GM23338 (cell line): ENCODE data around the gene CDHR2. TPM values are rescaled to one million over a fixed set of nuclear protein-coding genes. Genes with fewer than 3 reads are reported as not detected.

Experiments
- ATAC-seq: fragments of 200-7000 bp; cut with Tn5 transposase; 3 replicates; pipeline ENCODE4 v1.9.1; 2020
- DNase-seq: peaks from one replicate; pipeline ENCODE4 v3.0.0-alpha.2; 2015; ENCODE audit warnings: low spot score
- H2AFZ ChIP-seq: fragments of 200-600 bp; sonication (generic); 2 replicates; pipeline ENCODE4 v1.8.0; 2016; ENCODE audit warnings: antibody characterized with exemption, mild to moderate bottlenecking, moderate library complexity
- H3F3A ChIP-seq: fragments of 200-600 bp; sonication (generic); replicated peaks from 2 replicates; pipeline ENCODE4 v1.8.0; 2017; ENCODE audit warnings: antibody characterized with exemption, mixed run types, low read depth
- H3K27ac ChIP-seq: fragments of 200-600 bp; sonication (generic); 2 replicates; pipeline ENCODE4 v1.6.1; 2016; ENCODE audit warnings: low read depth
- H3K27me3 ChIP-seq: fragments of 200-600 bp; sonication (generic); 2 replicates; pipeline ENCODE4 v1.8.0; 2016; ENCODE audit warnings: mild to moderate bottlenecking, mixed run types, moderate library complexity; ENCODE audit not compliant: insufficient read depth
- H3K36me3 ChIP-seq: fragments of 200-600 bp; sonication (generic); 2 replicates; pipeline ENCODE4 v1.8.0; 2016; ENCODE audit warnings: mild to moderate bottlenecking; ENCODE audit not compliant: insufficient read depth
- H3K4me1 ChIP-seq: fragments of 200-600 bp; sonication (generic); 2 replicates; pipeline ENCODE4 v1.8.0; 2016; ENCODE audit warnings: mild to moderate bottlenecking, moderate library complexity; ENCODE audit not compliant: insufficient read depth
- H3K4me2 ChIP-seq: fragments of 200-600 bp; sonication (generic); 2 replicates; pipeline ENCODE4 v1.7.1; 2017; ENCODE audit warnings: mixed run types
- H3K4me3 ChIP-seq: fragments of 200-600 bp; sonication (generic); 2 replicates; pipeline ENCODE4 v1.6.1; 2016; ENCODE audit warnings: mixed run types
- H3K79me2 ChIP-seq: fragments of 200-600 bp; sonication (generic); replicated peaks from 2 replicates; pipeline ENCODE4 v1.8.0; 2017; ENCODE audit warnings: mild to moderate bottlenecking; ENCODE audit not compliant: insufficient read depth
- H3K9me2 ChIP-seq: fragments of 200-600 bp; sonication (generic); 2 replicates; pipeline ENCODE4 v1.8.0; 2017; ENCODE audit not compliant: insufficient read depth
- H4K20me1 ChIP-seq: fragments of 200-600 bp; sonication (generic); replicated peaks from 2 replicates; pipeline ENCODE4 v1.8.0; 2017; ENCODE audit warnings: mild to moderate bottlenecking; ENCODE audit not compliant: insufficient read depth
- H3K27ac Mint-ChIP-seq: 2 replicates; pipeline ENCODE4 v1.8.0; 2020; ENCODE audit warnings: inconsistent platforms, mild to moderate bottlenecking, moderate library complexity, mixed read lengths
- H3K27me3 Mint-ChIP-seq: 3 replicates; pipeline ENCODE4 v1.8.0; 2022; ENCODE audit warnings: low read depth, mild to moderate bottlenecking, moderate library complexity, mixed read lengths, inconsistent platforms; ENCODE audit not compliant: insufficient read depth, poor library complexity
- H3K36me3 Mint-ChIP-seq: 3 replicates; pipeline ENCODE4 v1.8.0; 2021; ENCODE audit warnings: low read depth, mild to moderate bottlenecking, inconsistent platforms, moderate library complexity, mixed read lengths
- H3K4me1 Mint-ChIP-seq: 3 replicates; pipeline ENCODE4 v1.8.0; 2020; ENCODE audit warnings: mild to moderate bottlenecking, inconsistent platforms, mixed read lengths
- H3K4me3 Mint-ChIP-seq: 3 replicates; pipeline ENCODE4 v1.8.0; 2021; ENCODE audit warnings: moderate library complexity, mild to moderate bottlenecking, inconsistent platforms, mixed read lengths
- H3K9me3 Mint-ChIP-seq: 3 replicates; pipeline ENCODE4 v1.8.0; 2020; ENCODE audit warnings: moderate library complexity, mild to moderate bottlenecking, inconsistent platforms, mixed read lengths
- CREB1 ChIP-seq: fragments of 250-450 bp; sonication (Bioruptor Pico); IDR thresholded peaks from 2 replicates; pipeline ENCODE4 v1.5.0; 2020; ENCODE audit warnings: low read depth, mild to moderate bottlenecking, moderate library complexity
- CTCF ChIP-seq, 2 experiments: fragments of 200-600 bp in 1 of 2; sonication (generic) in 1 of 2; conservative IDR thresholded peaks; 2 replicates each; pipeline versions ENCODE4 v1.5.1 to v1.6.1; 2016 to 2017; ENCODE audit warnings: antibody characterized with exemption in 2 of 2, low read depth in 2 of 2, mild to moderate bottlenecking in 2 of 2, moderate library complexity in 1 of 2
- EZH2 ChIP-seq: fragments of 200-600 bp; sonication (generic); IDR thresholded peaks from one replicate; pipeline ENCODE4 v1.8.0; 2017; ENCODE audit warnings: antibody characterized with exemption, mild to moderate bottlenecking, low read depth; ENCODE audit not compliant: unreplicated experiment
- STAT1 ChIP-seq: IDR thresholded peaks from one replicate; pipeline ENCODE4 v1.6.1; 2016; ENCODE audit warnings: antibody characterized with exemption; ENCODE audit not compliant: unreplicated experiment
- ZNF114 ChIP-seq: fragments of 250-450 bp; sonication (Bioruptor Pico); IDR thresholded peaks from 2 replicates; pipeline ENCODE4 v1.5.0; 2020; ENCODE audit warnings: mild to moderate bottlenecking, moderate library complexity
- ZNF462 ChIP-seq: fragments of 250-450 bp; sonication (Bioruptor Pico); IDR thresholded peaks from 2 replicates; pipeline ENCODE4 v1.5.0; 2020; ENCODE audit warnings: mild to moderate bottlenecking, moderate library complexity
- polyA plus RNA-seq: library from polyadenylated mRNA; unstranded; fragments of >200 nt; fragmentation: Nextera tagmentation; extraction: Ambion mirVana; gene quantifications from 2 replicates; pipeline ENCODE4 v1.2.1, GENCODE V29; 2016
- total RNA-seq: library from RNA; depleted of rRNA; stranded (reverse); fragments of >200 nt; shearing (Covaris generic); gene quantifications from 2 replicates; pipeline ENCODE4 v1.2.3, GENCODE V29; 2014

CDHR2 gene
- total and polyA plus RNA-seq, 2 experiments from 2014 or later, result not detected

- no peak for TF ChIP-seq ZNF462 (CRISPR knock-in tag)
- no peak for TF ChIP-seq ZNF114
- no peak for TF ChIP-seq EZH2
- no peak for TF ChIP-seq CTCF (conservative IDR thresholded peaks at IDR 0.05; ENCODE audit: low read depth in 2 of 2)
These were observed 27.4 kb upstream of the CDHR2 start (continued) for GRCh38 chr5:176521699-176522263.

- peaks cover 4% of the 10 kb centered on the region; the same call in 1 of the 2 replicates for H3K36me3 ChIP-seq
- H3K27me3 Mint-ChIP-seq, result peaks cover 9% of the 10 kb centered on the region
- peaks cover 9% of the 10 kb centered on the region; the same call in 1 of the 2 replicates for H3F3A ChIP-seq
- H3K4me2 ChIP-seq, result no peak overlapping the region
- H2AFZ ChIP-seq, result no peak overlapping the region
- H3K4me1 ChIP-seq, result no peaks in the 10 kb centered on the region
- no peaks in the 10 kb centered on the region for H3K9me3 Mint-ChIP-seq
- no peak overlapping the region for H3K4me3 ChIP-seq
- no peak for ATAC-seq
- no peaks in the 10 kb centered on the region for H3K79me2 ChIP-seq
- peaks cover 13% of the 10 kb centered on the region for H3K4me1 Mint-ChIP-seq
- H3K27ac ChIP-seq, result no peak overlapping the region
- H3K27me3 ChIP-seq, result no peaks in the 10 kb centered on the region
- DNase-seq, result no peak
- H4K20me1 ChIP-seq, result no peaks in the 10 kb centered on the region; the same call in 1 of the 2 replicates
- no peaks in the 10 kb centered on the region for H3K9me2 ChIP-seq
- H3K36me3 Mint-ChIP-seq, result peaks cover 18% of the 10 kb centered on the region
- no peak for TF ChIP-seq CREB1 (CRISPR knock-in tag)
- TF ChIP-seq STAT1, result no peak
- H3K27ac Mint-ChIP-seq, result no peak overlapping the region
- H3K4me3 Mint-ChIP-seq, result no peak overlapping the region
These were observed 25.0 kb upstream of the CDHR2 start for GRCh38 chr5:176524138-176524537.
